ENCODE measurements around the gene SULT1C2.

Gene SULT1C2

GRCh38 chr2:108288534-108289106 lies at the start of gene SULT1C2:
SULT1C2 (plus strand) TSS chr2:108288895; CDS start chr2:108293668, 4,773 bp downstream.
- TF ChIP-seq CTCF (IDR thresholded peaks at IDR 0.05; ENCODE audit: control insufficient read depth, insufficient read depth, low read depth, low read length, missing control alignments) = no peak
- DNase-seq (ENCODE audit: low read depth) = no peak
- H3K4me3 ChIP-seq (ENCODE audit: control insufficient read depth, low read depth, low read length) = no peak within 1 kb of the TSS

DNA sequence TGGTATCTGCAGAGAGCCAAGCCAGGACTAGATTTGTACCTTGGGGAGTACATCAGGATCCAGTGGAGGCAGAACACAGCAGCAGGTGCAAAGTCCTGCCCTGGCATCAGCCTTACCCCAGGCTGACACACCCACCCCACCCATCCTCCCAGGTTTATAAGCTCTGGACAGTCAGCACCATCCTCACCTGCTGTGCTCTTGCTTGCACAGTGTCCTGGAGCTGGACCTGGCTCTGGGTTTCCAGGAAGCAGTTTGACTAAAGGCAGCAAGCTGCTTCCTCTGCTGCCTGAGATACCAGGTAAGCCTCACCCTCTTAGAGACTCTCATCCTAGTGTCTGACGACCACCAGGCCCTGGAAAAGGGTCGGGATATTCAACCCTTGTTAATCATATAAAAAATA lies 48.9 kb upstream of the SULT1C2 start, which contains the start of gene SULT1C3:
SULT1C3 (plus strand) TSS at position 183 of the 400 bp plus-strand sequence. CDS start 7,227 bp downstream, outside the sequence.
- no peak for TF ChIP-seq CTCF (IDR thresholded peaks at IDR 0.05; ENCODE audit: control insufficient read depth, insufficient read depth, low read depth, low read length, missing control alignments)
- DNase-seq (ENCODE audit: low read depth) = no peak
- H3K4me3 ChIP-seq (ENCODE audit: control insufficient read depth, low read depth, low read length) = no peak within 1 kb of the TSS

DNA sequence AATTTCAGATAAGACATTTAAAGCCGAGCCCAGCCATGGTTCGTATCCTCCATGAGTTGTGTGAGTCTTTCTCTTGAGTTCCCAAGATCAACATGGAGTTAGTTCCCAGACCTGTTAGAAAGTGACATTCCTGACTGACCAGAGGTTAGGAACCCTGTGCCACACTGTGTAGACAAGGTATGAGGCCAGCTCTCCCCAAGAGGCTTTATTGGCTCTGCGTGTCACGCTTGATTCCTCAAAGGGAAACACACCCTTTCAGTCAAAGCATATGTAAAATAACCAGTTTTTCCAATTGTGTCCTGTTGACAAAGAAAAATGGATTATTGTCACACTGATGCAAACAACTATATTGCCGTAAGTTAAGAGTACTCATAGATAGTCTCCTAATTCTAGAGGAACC lies 47.7 kb upstream of the SULT1C2 start:
- H3K4me3 ChIP-seq (ENCODE audit: control insufficient read depth, low read depth, low read length) = no peak overlapping the region
- DNase-seq (ENCODE audit: low read depth) = no peak
- no peak for TF ChIP-seq CTCF (IDR thresholded peaks at IDR 0.05; ENCODE audit: control insufficient read depth, insufficient read depth, low read depth, low read length, missing control alignments)

GRCh38 chr2:108243566-108243965 lies 45.1 kb upstream of the SULT1C2 start:
- TF ChIP-seq CTCF (IDR thresholded peaks at IDR 0.05; ENCODE audit: control insufficient read depth, insufficient read depth, low read depth, low read length, missing control alignments) = no peak
- no peak overlapping the region for H3K4me3 ChIP-seq (ENCODE audit: control insufficient read depth, low read depth, low read length)
- peak; percentile 35 for DNase-seq (ENCODE audit: low read depth)

GRCh38 chr2:108244667-108245414 lies 43.9 kb upstream of the SULT1C2 start:
- no peak overlapping the region for H3K4me3 ChIP-seq (ENCODE audit: control insufficient read depth, low read depth, low read length)
- no peak for TF ChIP-seq CTCF (IDR thresholded peaks at IDR 0.05; ENCODE audit: control insufficient read depth, insufficient read depth, low read depth, low read length, missing control alignments)
- DNase-seq (ENCODE audit: low read depth) = no peak

- TF ChIP-seq CTCF (IDR thresholded peaks at IDR 0.05; ENCODE audit: control insufficient read depth, insufficient read depth, low read depth, low read length, missing control alignments) = no peak
- H3K4me3 ChIP-seq (ENCODE audit: control insufficient read depth, low read depth, low read length) = no peak overlapping the region
- DNase-seq (ENCODE audit: low read depth) = no peak
Measured at GRCh38 chr2:108253106-108253505, 35.6 kb upstream of the SULT1C2 start.

Measured in AG09309 (cell line).